Astrocyte of the cerebellum (primary cell): Measurements from ENCODE around the gene FAM174A.

Experiments
- DNase-seq: peaks from one replicate; pipeline ENCODE4 v3.0.0-alpha.2; 2011; ENCODE audit warnings: low read depth
- H3K4me3 ChIP-seq: 2 replicates; pipeline ENCODE4 v1.5.1; 2011; ENCODE audit warnings: mild to moderate bottlenecking, low read depth, low read length, moderate library complexity
- CTCF ChIP-seq: IDR thresholded peaks from 2 replicates; pipeline ENCODE4 v1.5.1; 2012; ENCODE audit warnings: low read length, low read depth, moderate library complexity, mild to moderate bottlenecking; ENCODE audit errors: missing control alignments
- in situ Hi-C: cut with HindIII; loops from 2 replicates; pipeline ENCODE4 v1.10.0; 2017; ENCODE audit warnings: low sequenced_read_pairs

FAM174A gene

GRCh38 chr5:100623719-100624118 is 88.5 kb downstream of the FAM174A start:
- no peak overlapping the region for H3K4me3 ChIP-seq
- in situ Hi-C loops = no loop called here
- peak; percentile 31 for DNase-seq
- peak; percentile 61 for TF ChIP-seq CTCF

- no peak for DNase-seq
- in situ Hi-C loops = no loop called here
- no peak for TF ChIP-seq CTCF
- H3K4me3 ChIP-seq = no peak overlapping the region
These were observed 99.9 kb downstream of the FAM174A start for GRCh38 chr5:100634937-100635534.
